ENCODE data around the gene PDIA6. TPM values are rescaled to one million over a fixed set of nuclear protein-coding genes. Genes with fewer than 3 reads are reported as not detected.
"Not testable (repeated sequence)": the region's sequence is repeated elsewhere in the genome, so short reads cannot be mapped to it uniquely, and the experiment has no call there.

The PDIA6 gene
- polyA plus RNA-seq, 1 donor, result 328 TPM

GRCh38 chr2:10811517-10811916 is 1.1 kb downstream of the PDIA6 start:
- no peak for DNase-seq

- no peak for DNase-seq
Observed at GRCh38 chr2:10810202-10811161, 2.1 kb downstream of the PDIA6 start.

GRCh38 chr2:10806543-10806942 is 6.0 kb downstream of the PDIA6 start:
- no peak for DNase-seq

- DNase-seq, result not testable (repeated sequence)
Observed at GRCh38 chr2:10805990-10806389, 6.6 kb downstream of the PDIA6 start.

GRCh38 chr2:10802657-10803056 is 9.9 kb downstream of the PDIA6 start:
- DNase-seq, result no peak

GRCh38 chr2:10800163-10800562 is 12.4 kb downstream of the PDIA6 start:
- DNase-seq, result no peak

GRCh38 chr2:10798783-10799182 is 13.8 kb downstream of the PDIA6 start:
- no peak for DNase-seq

GRCh38 chr2:10796703-10797102 is 15.9 kb downstream of the PDIA6 start:
- DNase-seq, result no peak

GRCh38 chr2:10795508-10796046 is 17.0 kb downstream of the PDIA6 start:
- no peak for DNase-seq

GRCh38 chr2:10794876-10795275 is 17.7 kb downstream of the PDIA6 start:
- DNase-seq, result no peak

- DNase-seq, result no peak
Observed at GRCh38 chr2:10793816-10794215, 18.8 kb downstream of the PDIA6 start.

GRCh38 chr2:10792660-10793400 is 19.8 kb downstream of the PDIA6 start:
- DNase-seq, result no peak

- no peak for DNase-seq
Observed at GRCh38 chr2:10792001-10792634, 20.5 kb downstream of the PDIA6 start.

GRCh38 chr2:10790228-10790973 is 22.2 kb downstream of the PDIA6 start:
- no peak for DNase-seq

GRCh38 chr2:10788855-10789254 is 23.7 kb downstream of the PDIA6 start:
- DNase-seq, result no peak

GRCh38 chr2:10787176-10787968 is 25.2 kb downstream of the PDIA6 start:
- DNase-seq, result no peak

- DNase-seq, result no peak
Observed at GRCh38 chr2:10786240-10786982, 26.2 kb downstream of the PDIA6 start.

GRCh38 chr2:10785260-10785659 is 27.3 kb downstream of the PDIA6 start:
- DNase-seq, result no peak

GRCh38 chr2:10784719-10785118 is 27.9 kb downstream of the PDIA6 start:
- no peak for DNase-seq

GRCh38 chr2:10783421-10783820 is 29.2 kb downstream of the PDIA6 start:
- no peak for DNase-seq

Data from left kidney (tissue), 2 donors.